ENCODE data around the gene TLR1.
A peak's percentile ranks its signal among the peaks of the same experiment; 100 is the strongest.

DNA sequence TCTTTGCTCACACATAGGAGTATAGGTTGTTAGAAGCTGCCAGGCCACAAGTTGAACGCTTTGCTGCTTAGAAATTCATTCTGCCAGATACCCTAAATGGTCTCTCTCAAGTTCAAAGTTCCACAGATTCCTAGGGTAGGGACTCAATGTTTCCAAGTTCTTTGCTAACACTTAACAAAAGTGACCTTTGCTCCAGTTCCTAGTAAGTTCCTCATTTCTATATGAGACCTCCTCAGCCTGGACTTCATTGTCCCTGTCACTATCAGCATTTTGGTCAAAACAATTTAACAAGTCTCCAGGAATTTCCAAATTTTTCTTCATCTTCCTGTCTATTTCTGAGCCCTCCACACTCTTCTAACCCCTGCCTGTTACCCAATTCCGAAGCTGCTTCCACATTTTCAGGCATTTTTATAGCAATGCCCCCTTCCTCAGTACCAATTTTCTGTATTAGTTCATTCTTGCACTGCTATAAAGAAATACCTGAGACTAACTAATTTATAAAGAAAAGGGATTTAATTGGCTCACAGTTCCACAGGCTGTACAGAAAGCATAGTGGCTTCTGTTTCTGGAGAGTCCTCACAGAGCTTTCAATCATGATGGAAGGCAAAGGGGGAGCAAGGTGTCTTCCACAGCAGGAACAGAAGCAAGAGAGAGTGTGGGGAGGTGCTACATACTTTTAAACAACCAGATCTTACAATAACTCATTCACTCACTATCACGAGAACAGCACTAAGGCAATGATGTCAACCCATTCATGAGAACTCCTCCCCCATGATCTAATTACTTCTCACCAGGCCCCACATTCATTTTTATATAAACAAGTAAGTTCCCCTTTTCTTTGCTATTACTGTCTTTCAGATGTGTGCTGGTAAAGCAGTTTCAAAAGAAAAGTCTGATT, 11.5 kb upstream of the TLR1 start:
- TF ChIP-seq ZNF692 (tag by site-specific recombination; IDR thresholded peaks at IDR 0.05) (peak; percentile 67), ZIC2 (tag by site-specific recombination; IDR thresholded peaks at IDR 0.05) (no peak), ZBTB8A (tag by site-specific recombination; IDR thresholded peaks at IDR 0.05) (no peak), KLF9 (tag by site-specific recombination; IDR thresholded peaks at IDR 0.05; ENCODE audit: low read depth) (no peak), ZNF138 (tag by site-specific recombination; IDR thresholded peaks at IDR 0.05; ENCODE audit: borderline replicate concordance) (no peak), PRDM1 (tag by site-specific recombination; IDR thresholded peaks at IDR 0.05) (no peak)
- TF ChIP-seq, protein P1, sequence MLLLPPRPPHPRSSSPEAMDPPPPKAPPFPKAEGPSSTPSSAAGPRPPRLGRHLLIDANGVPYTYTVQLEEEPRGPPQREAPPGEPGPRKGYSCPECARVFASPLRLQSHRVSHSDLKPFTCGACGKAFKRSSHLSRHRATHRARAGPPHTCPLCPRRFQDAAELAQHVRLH (tag by site-specific recombination; IDR thresholded peaks at IDR 0.05), result no peak
- TF ChIP-seq, protein P2, sequence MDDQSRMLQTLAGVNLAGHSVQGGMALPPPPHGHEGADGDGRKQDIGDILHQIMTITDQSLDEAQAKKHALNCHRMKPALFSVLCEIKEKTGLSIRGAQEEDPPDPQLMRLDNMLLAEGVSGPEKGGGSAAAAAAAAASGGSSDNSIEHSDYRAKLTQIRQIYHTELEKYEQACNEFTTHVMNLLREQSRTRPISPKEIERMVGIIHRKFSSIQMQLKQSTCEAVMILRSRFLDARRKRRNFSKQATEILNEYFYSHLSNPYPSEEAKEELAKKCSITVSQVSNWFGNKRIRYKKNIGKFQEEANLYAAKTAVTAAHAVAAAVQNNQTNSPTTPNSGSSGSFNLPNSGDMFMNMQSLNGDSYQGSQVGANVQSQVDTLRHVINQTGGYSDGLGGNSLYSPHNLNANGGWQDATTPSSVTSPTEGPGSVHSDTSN (CRISPR knock-in tag; IDR thresholded peaks at IDR 0.05), result no peak

Data from HEK293 (cell line).